HepG2 (cell line): ENCODE results near the gene LRP10. TPM values are rescaled to one million over a fixed set of nuclear protein-coding genes. Genes with fewer than 3 reads are reported as not detected.
A peak's percentile ranks its signal among the peaks of the same experiment; 100 is the strongest.

Experiments
- FOXA1 ChIP-seq, 2 experiments: fragments of 450-650 bp in 1 of 2; sonication (generic) in 1 of 2; formaldehyde crosslinking in 1 of 2; IDR thresholded peaks; 2 replicates each; pipeline versions ENCODE4 v1.4.0 to v1.6.1; 2016 to 2020; ENCODE audit warnings: missing genetic modification reagents in 1 of 2
- FOXK1 ChIP-seq: sonication (generic); formaldehyde crosslinking; IDR thresholded peaks from 2 replicates; pipeline ENCODE4 v1.4.0; 2020; ENCODE audit warnings: low read depth, missing genetic modification reagents, borderline replicate concordance
- GPBP1L1 ChIP-seq: sonication (generic); formaldehyde crosslinking; IDR thresholded peaks from 2 replicates; pipeline ENCODE4 v1.5.0; 2020; ENCODE audit warnings: mild to moderate bottlenecking, missing genetic modification reagents
- KLF13 ChIP-seq: sonication (generic); formaldehyde crosslinking; IDR thresholded peaks from 2 replicates; pipeline ENCODE4 v1.4.0; 2020; ENCODE audit warnings: mild to moderate bottlenecking, missing genetic modification reagents
- MAF1 ChIP-seq: sonication (generic); formaldehyde crosslinking; IDR thresholded peaks from 2 replicates; pipeline ENCODE4 v1.5.0; 2020; ENCODE audit warnings: missing genetic modification reagents, borderline replicate concordance
- RBM39 ChIP-seq: fragments of 200-400 bp; formaldehyde crosslinking; IDR thresholded peaks from one replicate; pipeline ENCODE4 v1.6.1; 2018; ENCODE audit warnings: antibody characterized with exemption, mild to moderate bottlenecking, low read depth, low read length; ENCODE audit not compliant: poor library complexity, severe bottlenecking
- SP4 ChIP-seq: sonication (generic); formaldehyde crosslinking; IDR thresholded peaks from 2 replicates; pipeline ENCODE4 v1.8.1; 2023; ENCODE audit warnings: mild to moderate bottlenecking, missing genetic modification reagents
- ZEB1 ChIP-seq: IDR thresholded peaks from 2 replicates; pipeline ENCODE4 v1.6.1; 2012; ENCODE audit warnings: mild to moderate bottlenecking, low read depth, inconsistent platforms; ENCODE audit not compliant: insufficient replicate concordance
- ZMYM3 ChIP-seq: sonication (generic); formaldehyde crosslinking; IDR thresholded peaks from 2 replicates; pipeline ENCODE4 v1.5.1; 2020; ENCODE audit warnings: mild to moderate bottlenecking, missing genetic modification reagents
- ZNF33B ChIP-seq: sonication (generic); formaldehyde crosslinking; IDR thresholded peaks from 2 replicates; pipeline ENCODE4 v1.5.1; 2020; ENCODE audit warnings: mild to moderate bottlenecking, missing genetic modification reagents
- ZNF34 ChIP-seq: sonication (generic); formaldehyde crosslinking; IDR thresholded peaks from 2 replicates; pipeline ENCODE4 v1.4.0; 2020; ENCODE audit warnings: mild to moderate bottlenecking, missing genetic modification reagents, borderline replicate concordance
- ZNF598 ChIP-seq: sonication (generic); formaldehyde crosslinking; IDR thresholded peaks from 2 replicates; pipeline ENCODE4 v1.5.1; 2020; ENCODE audit warnings: mild to moderate bottlenecking, missing genetic modification reagents, borderline replicate concordance
- ZNF678 ChIP-seq: sonication (generic); formaldehyde crosslinking; IDR thresholded peaks from 2 replicates; pipeline ENCODE4 v1.4.0; 2020; ENCODE audit warnings: mild to moderate bottlenecking, missing genetic modification reagents
- ZNF746 ChIP-seq: sonication (generic); formaldehyde crosslinking; IDR thresholded peaks from 2 replicates; pipeline ENCODE4 v1.8.0; 2022; ENCODE audit warnings: mild to moderate bottlenecking, missing genetic modification reagents
- ZNF749 ChIP-seq: sonication (generic); formaldehyde crosslinking; IDR thresholded peaks from 2 replicates; pipeline ENCODE4 v1.8.0; 2022; ENCODE audit warnings: mild to moderate bottlenecking, missing genetic modification reagents, moderate library complexity, borderline replicate concordance
- ZNF776 ChIP-seq: sonication (generic); formaldehyde crosslinking; IDR thresholded peaks from 2 replicates; pipeline ENCODE4 v1.4.0; 2020; ENCODE audit warnings: mild to moderate bottlenecking, missing genetic modification reagents
- polyA plus RNA-seq, 8 experiments: library from polyadenylated mRNA; depleted of rRNA in 3 of 8; stranded (reverse) in 7 of 8; unstranded in 1 of 8; fragments of >200 nt; fragmentation: Illumina TruSeq in 4 of 8; extraction: Trizol in 4 of 8; gene quantifications; 2 replicates each; pipeline versions ENCODE4 v1.2.1 to v1.2.3, GENCODE V29; 2011 to 2016; ENCODE audit warnings: low read depth in 4 of 8, missing spikeins in 1 of 8, mixed read lengths in 1 of 8; ENCODE audit not compliant: insufficient read depth in 1 of 8
- total RNA-seq, 5 experiments: library from RNA; depleted of rRNA; stranded (reverse); fragments of >200 nt; fragmentation: Illumina TruSeq; extraction: Trizol; gene quantifications; 2 replicates each; pipeline ENCODE4 v1.2.3, GENCODE V29; 2016; ENCODE audit warnings: low read depth in 1 of 5
- TF ChIP-seq, protein P1 (sequence below): sonication (generic); formaldehyde crosslinking; IDR thresholded peaks from 2 replicates; pipeline ENCODE4 v1.4.0; 2020; ENCODE audit warnings: missing genetic modification reagents
- TF ChIP-seq, protein P2 (sequence below), 2 experiments: sonication (generic) in 1 of 2; formaldehyde crosslinking in 1 of 2; IDR thresholded peaks; 2 replicates each; pipeline versions ENCODE4 v1.5.1 to v1.6.1; 2011 to 2020; ENCODE audit warnings: borderline replicate concordance in 1 of 2, low read depth in 1 of 2, low read length in 1 of 2, mild to moderate bottlenecking in 1 of 2, missing genetic modification reagents in 1 of 2, moderate library complexity in 1 of 2
- TF ChIP-seq, protein P3 (sequence below): sonication (generic); formaldehyde crosslinking; IDR thresholded peaks from 2 replicates; pipeline ENCODE4 v1.5.0; 2020; ENCODE audit warnings: mild to moderate bottlenecking, missing genetic modification reagents

Gene LRP10
- total and polyA plus RNA-seq, 2 of the 13 experiments (the other 11 are each of a cell fraction or from before 2014, with no cell fraction given) = 16.9 to 45.2 TPM

DNA sequence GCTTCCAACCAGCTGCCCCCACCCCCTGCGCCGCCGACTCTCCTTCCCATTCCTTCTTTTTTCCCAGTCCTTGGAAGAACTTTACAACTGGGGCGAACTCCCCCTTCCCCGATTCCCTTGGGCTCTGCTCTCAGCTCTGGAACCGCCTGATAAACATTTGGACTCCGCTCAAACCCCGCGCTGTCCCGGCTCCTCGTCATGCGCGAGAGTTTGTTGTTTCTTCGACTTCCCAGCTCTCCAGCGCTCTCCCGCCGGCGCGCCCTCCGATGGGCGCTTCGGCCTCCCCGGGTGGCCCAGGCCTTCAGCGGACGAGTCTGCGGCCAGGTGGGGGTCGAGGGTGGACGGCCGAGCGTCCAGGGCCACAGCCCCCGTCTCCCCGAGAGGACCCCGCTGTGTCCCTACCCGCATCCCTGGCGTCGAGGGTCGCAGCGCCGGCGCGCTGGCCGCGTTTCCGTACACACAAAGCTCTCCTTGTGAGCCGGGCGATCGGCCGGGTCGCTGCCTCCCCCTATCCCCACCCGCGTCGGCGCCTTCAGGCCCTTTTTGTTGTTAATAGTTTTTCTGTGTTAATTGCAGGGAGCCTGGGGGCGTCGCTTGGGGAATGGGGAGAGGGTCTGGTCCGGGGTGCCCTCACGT, 34.3 kb upstream of the LRP10 start (continued):
- TF ChIP-seq GPBP1L1 (no peak), ZMYM3 (no peak; the same call in 1 of the 2 replicates), SP4 (CRISPR knock-in tag) (peak; percentile 68; the same call in 1 of the 2 replicates), ZNF678 (CRISPR knock-in tag) (peak; percentile 56; the same call in 1 of the 2 replicates), RBM39 (peak; percentile 54), ZNF33B (peak; percentile 96), ZNF749 (CRISPR knock-in tag) (0 out of 2 replicates have a peak, but pooled peaks have one; percentile 19), FOXK1 (CRISPR knock-in tag) (no peak), FOXA1 (IDR thresholded peaks at IDR 0.05) (no peak), FOXA1 (CRISPR knock-in tag; IDR thresholded peaks at IDR 0.05) (peak; percentile 25; the same call in 1 of the 2 replicates), ZNF776 (CRISPR knock-in tag) (no peak), ZNF598 (CRISPR knock-in tag) (peak; percentile 76; the same call in 1 of the 2 replicates), MAF1 (CRISPR knock-in tag) (no peak), KLF13 (CRISPR knock-in tag) (no peak), ZNF34 (CRISPR knock-in tag) (no peak), ZEB1 (no peak), ZNF746 (peak; percentile 71; the same call in 1 of the 2 replicates)
- TF ChIP-seq, protein P1, sequence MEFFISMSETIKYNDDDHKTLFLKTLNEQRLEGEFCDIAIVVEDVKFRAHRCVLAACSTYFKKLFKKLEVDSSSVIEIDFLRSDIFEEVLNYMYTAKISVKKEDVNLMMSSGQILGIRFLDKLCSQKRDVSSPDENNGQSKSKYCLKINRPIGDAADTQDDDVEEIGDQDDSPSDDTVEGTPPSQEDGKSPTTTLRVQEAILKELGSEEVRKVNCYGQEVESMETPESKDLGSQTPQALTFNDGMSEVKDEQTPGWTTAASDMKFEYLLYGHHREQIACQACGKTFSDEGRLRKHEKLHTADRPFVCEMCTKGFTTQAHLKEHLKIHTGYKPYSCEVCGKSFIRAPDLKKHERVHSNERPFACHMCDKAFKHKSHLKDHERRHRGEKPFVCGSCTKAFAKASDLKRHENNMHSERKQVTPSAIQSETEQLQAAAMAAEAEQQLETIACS (CRISPR knock-in tag) = no peak
- TF ChIP-seq, protein P2, sequence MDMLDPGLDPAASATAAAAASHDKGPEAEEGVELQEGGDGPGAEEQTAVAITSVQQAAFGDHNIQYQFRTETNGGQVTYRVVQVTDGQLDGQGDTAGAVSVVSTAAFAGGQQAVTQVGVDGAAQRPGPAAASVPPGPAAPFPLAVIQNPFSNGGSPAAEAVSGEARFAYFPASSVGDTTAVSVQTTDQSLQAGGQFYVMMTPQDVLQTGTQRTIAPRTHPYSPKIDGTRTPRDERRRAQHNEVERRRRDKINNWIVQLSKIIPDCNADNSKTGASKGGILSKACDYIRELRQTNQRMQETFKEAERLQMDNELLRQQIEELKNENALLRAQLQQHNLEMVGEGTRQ (IDR thresholded peaks at IDR 0.05; ENCODE audit: low read depth, low read length) = no peak
- TF ChIP-seq, protein P2 (CRISPR knock-in tag; IDR thresholded peaks at IDR 0.05; ENCODE audit: borderline replicate concordance) = no peak
- TF ChIP-seq, protein P3, sequence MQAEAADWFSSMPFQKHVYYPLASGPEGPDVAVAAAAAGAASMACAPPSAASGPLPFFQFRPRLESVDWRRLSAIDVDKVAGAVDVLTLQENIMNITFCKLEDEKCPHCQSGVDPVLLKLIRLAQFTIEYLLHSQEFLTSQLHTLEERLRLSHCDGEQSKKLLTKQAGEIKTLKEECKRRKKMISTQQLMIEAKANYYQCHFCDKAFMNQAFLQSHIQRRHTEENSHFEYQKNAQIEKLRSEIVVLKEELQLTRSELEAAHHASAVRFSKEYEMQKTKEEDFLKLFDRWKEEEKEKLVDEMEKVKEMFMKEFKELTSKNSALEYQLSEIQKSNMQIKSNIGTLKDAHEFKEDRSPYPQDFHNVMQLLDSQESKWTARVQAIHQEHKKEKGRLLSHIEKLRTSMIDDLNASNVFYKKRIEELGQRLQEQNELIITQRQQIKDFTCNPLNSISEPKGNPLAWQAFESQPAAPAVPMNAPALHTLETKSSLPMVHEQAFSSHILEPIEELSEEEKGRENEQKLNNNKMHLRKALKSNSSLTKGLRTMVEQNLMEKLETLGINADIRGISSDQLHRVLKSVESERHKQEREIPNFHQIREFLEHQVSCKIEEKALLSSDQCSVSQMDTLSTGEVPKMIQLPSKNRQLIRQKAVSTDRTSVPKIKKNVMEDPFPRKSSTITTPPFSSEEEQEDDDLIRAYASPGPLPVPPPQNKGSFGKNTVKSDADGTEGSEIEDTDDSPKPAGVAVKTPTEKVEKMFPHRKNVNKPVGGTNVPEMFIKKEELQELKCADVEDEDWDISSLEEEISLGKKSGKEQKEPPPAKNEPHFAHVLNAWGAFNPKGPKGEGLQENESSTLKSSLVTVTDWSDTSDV (CRISPR knock-in tag) = no peak
